ENCODE results near the gene TESMIN.

Gene TESMIN

DNA sequence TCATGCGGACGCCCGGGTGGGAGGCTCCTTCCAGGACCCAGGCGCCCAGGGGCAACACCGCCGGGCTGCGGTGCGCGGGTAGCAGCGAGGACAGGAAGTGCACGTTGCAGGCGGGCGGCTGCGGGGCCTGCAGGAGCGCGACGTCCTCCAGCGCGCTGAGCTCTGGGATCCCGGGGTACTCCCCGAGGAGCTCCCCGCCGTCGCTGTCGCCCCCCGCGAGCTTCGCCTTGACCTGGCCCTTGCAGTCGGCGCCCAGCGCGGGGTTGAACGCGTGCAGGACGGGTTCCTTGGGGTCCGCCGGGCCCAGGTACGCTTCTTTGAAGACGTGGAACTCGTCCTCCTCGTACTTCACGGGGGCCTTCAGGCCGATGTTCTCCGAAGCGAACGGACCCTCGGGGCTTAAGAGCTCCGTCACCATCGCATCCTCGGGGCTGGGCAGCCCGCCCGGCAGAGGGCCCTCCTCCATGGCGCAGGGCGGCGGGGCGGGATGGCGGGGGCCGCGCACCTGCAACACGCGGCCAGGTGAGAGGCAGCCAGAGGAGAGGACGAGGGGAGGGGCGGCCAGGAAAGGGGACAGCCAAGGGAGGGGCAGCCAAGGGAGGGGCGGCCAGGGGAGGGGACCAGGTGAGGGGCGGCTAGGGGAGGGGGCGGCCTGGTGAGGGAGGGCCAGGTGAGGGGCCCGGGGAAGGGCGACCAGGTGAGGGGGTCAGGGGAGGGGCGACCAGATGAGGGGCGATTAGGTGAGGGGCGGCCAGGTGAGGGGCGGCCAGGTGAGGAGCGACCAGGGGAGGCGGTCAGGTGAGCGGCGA lies 921 bp downstream of the TESMIN start:
- Histone ChIP-seq H3K9ac (ENCODE audit: low read length) (no peak overlapping the region), H4K20me1 (ENCODE audit: insufficient read depth, low read length) (no peaks in the 10 kb centered on the region), H3K27ac (ENCODE audit: low read length) (no peak overlapping the region), H3K9me3 (replicated peaks; ENCODE audit: insufficient read depth, low read length) (no peaks in the 10 kb centered on the region), H3K4me2 (ENCODE audit: low read depth, low read length) (no peak overlapping the region), H2AFZ (ENCODE audit: low read length) (no peak overlapping the region), H3K9me2 (replicated peaks; ENCODE audit: insufficient read depth, low read length) (no peaks in the 10 kb centered on the region), H3K4me1 (ENCODE audit: low read length) (no peaks in the 10 kb centered on the region), H3F3A (ENCODE audit: insufficient read depth, low read length) (no peaks in the 10 kb centered on the region), H3K79me2 (ENCODE audit: low read length) (no peaks in the 10 kb centered on the region), H3K4me3 (ENCODE audit: low read length) (no peak overlapping the region), H3K27me3 (replicated peaks; ENCODE audit: insufficient read depth, low read length) (no peaks in the 10 kb centered on the region), H3K36me3 (replicated peaks; ENCODE audit: insufficient read depth, low read length) (no peaks in the 10 kb centered on the region)
- TF ChIP-seq EZH2phosphoT487 (IDR thresholded peaks at IDR 0.05; ENCODE audit: low read length), result no peak
- DNase-seq, result no peak

DNA sequence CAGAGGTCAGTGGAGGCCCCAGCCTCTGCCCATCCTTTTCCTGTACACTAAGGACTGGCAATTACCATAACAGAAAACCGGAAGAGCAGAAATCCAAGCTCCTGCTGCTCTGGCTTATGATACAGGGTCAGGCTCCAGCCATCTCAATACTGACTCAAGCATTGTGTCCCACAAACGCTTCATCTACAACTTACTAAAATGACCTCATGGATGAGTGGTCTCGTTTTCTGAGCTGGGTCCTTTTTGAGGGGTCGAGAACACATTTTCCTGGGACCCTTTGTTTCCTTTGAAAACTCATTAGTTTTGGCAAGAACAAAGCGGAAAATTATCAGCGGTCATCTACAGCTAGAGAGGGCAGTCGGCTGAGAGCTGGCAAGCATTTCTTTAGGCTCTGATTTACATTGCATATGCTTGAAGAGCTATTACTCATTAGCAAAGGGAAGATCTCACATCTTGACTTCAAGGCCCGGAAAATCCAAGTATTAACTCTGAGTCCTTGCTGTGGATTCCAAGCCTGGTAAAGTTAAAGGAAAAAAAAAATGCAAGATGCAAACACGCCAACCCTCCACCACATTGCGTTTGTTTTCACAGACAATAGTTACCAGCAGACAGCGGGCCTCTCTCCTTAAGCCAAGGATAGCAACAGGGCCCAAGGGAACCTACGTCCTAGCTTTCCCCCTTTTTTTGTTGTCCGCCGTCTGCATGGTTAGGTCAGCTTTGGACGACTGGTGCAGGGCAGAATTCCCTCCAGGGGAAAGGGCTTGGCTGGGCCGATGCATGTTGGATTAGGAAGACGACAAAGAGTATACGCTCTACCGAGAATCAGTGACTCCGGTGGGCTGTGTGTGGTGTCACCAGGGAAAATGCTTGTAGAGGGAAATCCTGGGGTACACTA lies 1.8 kb downstream of the TESMIN start:
- Histone ChIP-seq H3K79me2 (ENCODE audit: low read length) (no peaks in the 10 kb centered on the region), H3K27ac (ENCODE audit: low read length) (no peak overlapping the region), H4K20me1 (ENCODE audit: insufficient read depth, low read length) (no peaks in the 10 kb centered on the region), H3K9me3 (replicated peaks; ENCODE audit: insufficient read depth, low read length) (no peaks in the 10 kb centered on the region), H3K4me2 (ENCODE audit: low read depth, low read length) (no peak overlapping the region), H3F3A (ENCODE audit: insufficient read depth, low read length) (no peaks in the 10 kb centered on the region), H3K27me3 (replicated peaks; ENCODE audit: insufficient read depth, low read length) (no peaks in the 10 kb centered on the region), H3K4me3 (ENCODE audit: low read length) (no peak overlapping the region), H3K36me3 (replicated peaks; ENCODE audit: insufficient read depth, low read length) (no peaks in the 10 kb centered on the region), H3K9ac (ENCODE audit: low read length) (no peak overlapping the region), H3K4me1 (ENCODE audit: low read length) (no peaks in the 10 kb centered on the region), H2AFZ (ENCODE audit: low read length) (no peak overlapping the region), H3K9me2 (replicated peaks; ENCODE audit: insufficient read depth, low read length) (no peaks in the 10 kb centered on the region)
- DNase-seq, result no peak
- TF ChIP-seq EZH2 (optimal IDR thresholded peaks at IDR 0.05; ENCODE audit: low read depth, low read length) (no peak), EZH2phosphoT487 (IDR thresholded peaks at IDR 0.05; ENCODE audit: low read length) (no peak)
- TF ChIP-seq, protein P1, sequence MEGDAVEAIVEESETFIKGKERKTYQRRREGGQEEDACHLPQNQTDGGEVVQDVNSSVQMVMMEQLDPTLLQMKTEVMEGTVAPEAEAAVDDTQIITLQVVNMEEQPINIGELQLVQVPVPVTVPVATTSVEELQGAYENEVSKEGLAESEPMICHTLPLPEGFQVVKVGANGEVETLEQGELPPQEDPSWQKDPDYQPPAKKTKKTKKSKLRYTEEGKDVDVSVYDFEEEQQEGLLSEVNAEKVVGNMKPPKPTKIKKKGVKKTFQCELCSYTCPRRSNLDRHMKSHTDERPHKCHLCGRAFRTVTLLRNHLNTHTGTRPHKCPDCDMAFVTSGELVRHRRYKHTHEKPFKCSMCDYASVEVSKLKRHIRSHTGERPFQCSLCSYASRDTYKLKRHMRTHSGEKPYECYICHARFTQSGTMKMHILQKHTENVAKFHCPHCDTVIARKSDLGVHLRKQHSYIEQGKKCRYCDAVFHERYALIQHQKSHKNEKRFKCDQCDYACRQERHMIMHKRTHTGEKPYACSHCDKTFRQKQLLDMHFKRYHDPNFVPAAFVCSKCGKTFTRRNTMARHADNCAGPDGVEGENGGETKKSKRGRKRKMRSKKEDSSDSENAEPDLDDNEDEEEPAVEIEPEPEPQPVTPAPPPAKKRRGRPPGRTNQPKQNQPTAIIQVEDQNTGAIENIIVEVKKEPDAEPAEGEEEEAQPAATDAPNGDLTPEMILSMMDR (IDR thresholded peaks at IDR 0.05; ENCODE audit: low read length), result no peak

DNA sequence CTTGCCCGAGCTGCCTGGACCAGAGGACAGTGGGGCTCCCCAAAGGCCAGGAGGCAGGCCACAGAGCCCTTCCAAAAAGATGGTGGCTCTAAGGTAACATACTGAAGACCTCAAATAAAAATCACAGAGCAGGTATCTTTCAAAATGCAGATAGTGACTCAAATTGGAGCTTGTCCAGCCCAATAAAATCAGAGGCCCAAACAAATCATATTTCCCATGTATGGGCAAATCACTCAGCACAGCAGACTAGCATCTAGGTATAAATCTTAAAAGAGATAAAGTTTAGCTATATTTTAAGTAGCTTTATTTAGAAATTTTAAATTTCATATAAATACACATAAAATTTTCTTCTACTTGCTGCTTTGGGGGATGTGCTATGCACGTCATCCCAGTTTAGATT lies 3.3 kb downstream of the TESMIN start:
- Histone ChIP-seq H3K9ac (ENCODE audit: low read length) (no peak overlapping the region), H4K20me1 (ENCODE audit: insufficient read depth, low read length) (no peaks in the 10 kb centered on the region), H3K79me2 (ENCODE audit: low read length) (no peaks in the 10 kb centered on the region), H3K4me2 (ENCODE audit: low read depth, low read length) (no peak overlapping the region), H3F3A (ENCODE audit: insufficient read depth, low read length) (no peaks in the 10 kb centered on the region), H2AFZ (ENCODE audit: low read length) (no peak overlapping the region), H3K27me3 (replicated peaks; ENCODE audit: insufficient read depth, low read length) (no peaks in the 10 kb centered on the region), H3K4me3 (ENCODE audit: low read length) (no peak overlapping the region), H3K36me3 (replicated peaks; ENCODE audit: insufficient read depth, low read length) (no peaks in the 10 kb centered on the region), H3K9me3 (replicated peaks; ENCODE audit: insufficient read depth, low read length) (no peaks in the 10 kb centered on the region), H3K27ac (ENCODE audit: low read length) (no peak overlapping the region), H3K9me2 (replicated peaks; ENCODE audit: insufficient read depth, low read length) (no peaks in the 10 kb centered on the region), H3K4me1 (ENCODE audit: low read length) (no peaks in the 10 kb centered on the region)
- TF ChIP-seq, protein P1 (IDR thresholded peaks at IDR 0.05; ENCODE audit: low read length), result no peak
- TF ChIP-seq EZH2phosphoT487 (IDR thresholded peaks at IDR 0.05; ENCODE audit: low read length) (no peak), EZH2 (optimal IDR thresholded peaks at IDR 0.05; ENCODE audit: low read depth, low read length) (no peak)
- DNase-seq, result no peak
